ENCODE results near the gene POLR3B.

Gene POLR3B

GRCh38 chr12:106331599-106331998 is 25.9 kb upstream of the POLR3B start:
- Mint-ChIP-seq H3K9me3 (no peaks in the 10 kb centered on the region), H3K27ac (peak overlapping the region; percentile 32), H3K4me1 (peaks cover 11% of the 10 kb centered on the region), H3K4me3 (no peak overlapping the region), H3K36me3 (peaks cover 73% of the 10 kb centered on the region), H3K27me3 (no peaks in the 10 kb centered on the region)
- ATAC-seq, result no peak

- Mint-ChIP-seq H3K4me3 (no peak overlapping the region), H3K36me3 (peaks cover 74% of the 10 kb centered on the region), H3K27me3 (no peaks in the 10 kb centered on the region), H3K9me3 (no peaks in the 10 kb centered on the region), H3K27ac (no peak overlapping the region), H3K4me1 (peaks cover 11% of the 10 kb centered on the region)
- no peak for ATAC-seq
Observed at GRCh38 chr12:106332536-106332935, 25.0 kb upstream of the POLR3B start.

GRCh38 chr12:106333010-106333409 is 24.5 kb upstream of the POLR3B start:
- no peaks in the 10 kb centered on the region for H3K27me3 Mint-ChIP-seq
- H3K4me3 Mint-ChIP-seq, result no peak overlapping the region
- H3K27ac Mint-ChIP-seq, result no peak overlapping the region
- H3K4me1 Mint-ChIP-seq, result peaks cover 11% of the 10 kb centered on the region
- H3K36me3 Mint-ChIP-seq, result peaks cover 74% of the 10 kb centered on the region
- no peak for ATAC-seq
- no peaks in the 10 kb centered on the region for H3K9me3 Mint-ChIP-seq

- ATAC-seq, result no peak
- Mint-ChIP-seq H3K27ac (no peak overlapping the region), H3K4me3 (no peak overlapping the region)
Observed at GRCh38 chr12:106333756-106334155, 23.8 kb upstream of the POLR3B start.

GRCh38 chr12:106341086-106341877 is 16.3 kb upstream of the POLR3B start:
- Mint-ChIP-seq H3K4me1 (no peaks in the 10 kb centered on the region), H3K36me3 (peaks cover 73% of the 10 kb centered on the region), H3K27ac (no peak overlapping the region), H3K27me3 (no peaks in the 10 kb centered on the region), H3K4me3 (no peak overlapping the region), H3K9me3 (no peaks in the 10 kb centered on the region)
- no peak for ATAC-seq

More at GRCh38 chr12:106333756-106334155, 23.8 kb upstream of the POLR3B start:
- Mint-ChIP-seq H3K36me3 (peaks cover 76% of the 10 kb centered on the region), H3K4me1 (peaks cover 11% of the 10 kb centered on the region), H3K27me3 (no peaks in the 10 kb centered on the region), H3K9me3 (no peaks in the 10 kb centered on the region)

GRCh38 chr12:106342397-106343213 is 14.9 kb upstream of the POLR3B start:
- H3K27ac Mint-ChIP-seq, result no peak overlapping the region
- ATAC-seq, result no peak
- H3K4me1 Mint-ChIP-seq, result no peaks in the 10 kb centered on the region
- H3K9me3 Mint-ChIP-seq, result no peaks in the 10 kb centered on the region
- no peaks in the 10 kb centered on the region for H3K27me3 Mint-ChIP-seq
- peaks cover 69% of the 10 kb centered on the region for H3K36me3 Mint-ChIP-seq
- H3K4me3 Mint-ChIP-seq, result no peak overlapping the region

GRCh38 chr12:106343214-106343528 is 14.4 kb upstream of the POLR3B start:
- no peak overlapping the region for H3K4me3 Mint-ChIP-seq
- H3K36me3 Mint-ChIP-seq, result peaks cover 67% of the 10 kb centered on the region
- ATAC-seq, result no peak
- H3K9me3 Mint-ChIP-seq, result no peaks in the 10 kb centered on the region
- H3K27me3 Mint-ChIP-seq, result no peaks in the 10 kb centered on the region
- no peaks in the 10 kb centered on the region for H3K4me1 Mint-ChIP-seq
- H3K27ac Mint-ChIP-seq, result no peak overlapping the region

GRCh38 chr12:106344131-106344530 is 13.4 kb upstream of the POLR3B start:
- Mint-ChIP-seq H3K27me3 (no peaks in the 10 kb centered on the region), H3K9me3 (no peaks in the 10 kb centered on the region), H3K27ac (peak overlapping the region; percentile 37), H3K36me3 (peaks cover 64% of the 10 kb centered on the region), H3K4me1 (no peaks in the 10 kb centered on the region), H3K4me3 (no peak overlapping the region)
- ATAC-seq, result no peak

- Mint-ChIP-seq H3K4me3 (no peak overlapping the region), H3K27ac (no peak overlapping the region), H3K27me3 (no peaks in the 10 kb centered on the region), H3K9me3 (no peaks in the 10 kb centered on the region), H3K36me3 (peaks cover 50% of the 10 kb centered on the region), H3K4me1 (no peaks in the 10 kb centered on the region)
- no peak for ATAC-seq
Observed at GRCh38 chr12:106345746-106346145, 11.8 kb upstream of the POLR3B start.

- Mint-ChIP-seq H3K27ac (no peak overlapping the region), H3K27me3 (no peaks in the 10 kb centered on the region), H3K9me3 (no peaks in the 10 kb centered on the region), H3K4me1 (no peaks in the 10 kb centered on the region), H3K36me3 (peaks cover 29% of the 10 kb centered on the region), H3K4me3 (no peak overlapping the region)
- ATAC-seq, result no peak
Observed at GRCh38 chr12:106348411-106348810, 9.1 kb upstream of the POLR3B start.

GRCh38 chr12:106353175-106353574 is 4.4 kb upstream of the POLR3B start:
- Mint-ChIP-seq H3K36me3 (peaks cover 6% of the 10 kb centered on the region), H3K27me3 (no peaks in the 10 kb centered on the region), H3K4me3 (no peak overlapping the region), H3K27ac (no peak overlapping the region), H3K9me3 (no peaks in the 10 kb centered on the region), H3K4me1 (peaks cover 8% of the 10 kb centered on the region)
- ATAC-seq, result no peak

- peak overlapping the region; percentile 93 for H3K27ac Mint-ChIP-seq
- H3K9me3 Mint-ChIP-seq, result no peaks in the 10 kb centered on the region
- H3K4me3 Mint-ChIP-seq, result peak overlapping the region; percentile 92
- H3K36me3 Mint-ChIP-seq, result no peaks in the 10 kb centered on the region
- no peak for ATAC-seq
- peaks cover 15% of the 10 kb centered on the region for H3K4me1 Mint-ChIP-seq
- H3K27me3 Mint-ChIP-seq, result no peaks in the 10 kb centered on the region
Observed at GRCh38 chr12:106358396-106359241, 1.1 kb downstream of the POLR3B start.

GRCh38 chr12:106359646-106360399 is 2.3 kb downstream of the POLR3B start:
- no peaks in the 10 kb centered on the region for H3K9me3 Mint-ChIP-seq
- ATAC-seq, result no peak
- no peaks in the 10 kb centered on the region for H3K27me3 Mint-ChIP-seq
- H3K36me3 Mint-ChIP-seq, result peaks cover 11% of the 10 kb centered on the region
- H3K27ac Mint-ChIP-seq, result no peak overlapping the region
- H3K4me1 Mint-ChIP-seq, result peaks cover 15% of the 10 kb centered on the region
- H3K4me3 Mint-ChIP-seq, result no peak overlapping the region

GRCh38 chr12:106360400-106360994 is 2.9 kb downstream of the POLR3B start:
- H3K9me3 Mint-ChIP-seq, result no peaks in the 10 kb centered on the region
- H3K27ac Mint-ChIP-seq, result no peak overlapping the region
- ATAC-seq, result no peak
- H3K4me3 Mint-ChIP-seq, result no peak overlapping the region
- H3K4me1 Mint-ChIP-seq, result peaks cover 15% of the 10 kb centered on the region
- H3K27me3 Mint-ChIP-seq, result no peaks in the 10 kb centered on the region
- peaks cover 16% of the 10 kb centered on the region for H3K36me3 Mint-ChIP-seq
